H1 (cell line): Measurements from ENCODE around the gene BNIP2. TPM values are rescaled to one million over a fixed set of nuclear protein-coding genes. Genes with fewer than 3 reads are reported as not detected.

Experiments used
- CTCF ChIA-PET: fragments of 300-600 bp; sonication (Branson Sonifier 250); formaldehyde crosslinking; loops from one replicate; lab custom pipeline; 2021; ENCODE audit not compliant: partially characterized antibody; lab: Charles Lee
- POLR2A ChIA-PET: fragments of 300-600 bp; sonication (Branson Sonifier 250); formaldehyde crosslinking; loops from one replicate; lab custom pipeline; 2021; ENCODE audit warnings: inconsistent platforms; ENCODE audit not compliant: partially characterized antibody; lab: Charles Lee
- DNase-seq, 2 experiments: peaks; one replicate each; pipeline versions ENCODE4 v3.0.0 to v3.0.0-alpha.2; 2010 to 2022; ENCODE audit warnings: low spot score in 2 of 2, low read depth in 1 of 2, mixed read lengths in 1 of 2
- FAIRE-seq: peaks from 2 replicates; lab custom pipeline; 2011; peaks lifted over from hg19 to GRCh38; lab: Jason Lieb, UNC
- H2AFZ ChIP-seq: 2 replicates; pipeline ENCODE4 v1.8.1; 2012; ENCODE audit warnings: low read length, inconsistent platforms
- H2AK5ac ChIP-seq: 2 replicates; pipeline ENCODE4 v1.6.1; 2013; ENCODE audit warnings: low read depth, low read length
- H2BK120ac ChIP-seq: replicated peaks from 2 replicates; pipeline ENCODE3; 2013; ENCODE audit warnings: low read depth, low read length, inconsistent platforms
- H2BK12ac ChIP-seq: 2 replicates; pipeline ENCODE4 v1.6.1; 2013; ENCODE audit warnings: low read depth, low read length
- H2BK15ac ChIP-seq: 2 replicates; pipeline ENCODE4 v1.6.1; 2013; ENCODE audit warnings: low read length
- H2BK20ac ChIP-seq: 2 replicates; pipeline ENCODE4 v1.6.1; 2013; ENCODE audit warnings: low read length
- H2BK5ac ChIP-seq: 2 replicates; pipeline ENCODE4 v1.6.1; 2013; ENCODE audit warnings: low read depth, low read length
- H3K14ac ChIP-seq: 2 replicates; pipeline ENCODE4 v1.6.1; 2013; ENCODE audit warnings: inconsistent platforms; ENCODE audit not compliant: insufficient read length
- H3K18ac ChIP-seq: 2 replicates; pipeline ENCODE4 v1.6.1; 2013; ENCODE audit warnings: low read length; ENCODE audit errors: extremely low read depth
- H3K23ac ChIP-seq: 2 replicates; pipeline ENCODE4 v1.6.1; 2013; ENCODE audit warnings: inconsistent platforms; ENCODE audit not compliant: insufficient read length
- H3K23me2 ChIP-seq: 2 replicates; pipeline ENCODE4 v1.6.1; 2013; ENCODE audit warnings: low read depth, low read length
- H3K27ac ChIP-seq: 2 replicates; pipeline ENCODE4 v1.6.1; 2011; ENCODE audit warnings: low read depth, low read length, inconsistent platforms
- H3K27me3 ChIP-seq, 4 experiments: replicated peaks in 1 of 4; 1 replicate in 1 of 4; 2 replicates in 3 of 4; pipeline versions ENCODE4 v1.6.1 to v1.8.1; 2011 to 2013; ENCODE audit warnings: low read length in 3 of 4, mild to moderate bottlenecking in 3 of 4, inconsistent platforms in 2 of 4, mixed read lengths in 2 of 4, moderate library complexity in 1 of 4; ENCODE audit not compliant: control insufficient read depth in 3 of 4, insufficient read depth in 3 of 4; ENCODE audit errors: extremely low read depth in 1 of 4
- H3K36me3 ChIP-seq, 4 experiments: 2 replicates each; pipeline versions ENCODE4 v1.6.1 to v1.8.1; 2011 to 2013; ENCODE audit warnings: mild to moderate bottlenecking in 4 of 4, low read length in 3 of 4, moderate library complexity in 2 of 4, control low read depth in 1 of 4, inconsistent platforms in 1 of 4; ENCODE audit not compliant: insufficient read depth in 4 of 4, control insufficient read depth in 2 of 4
- H3K4ac ChIP-seq: replicated peaks from 2 replicates; pipeline ENCODE3; 2013; ENCODE audit warnings: low read length, low read depth, mixed read lengths, inconsistent platforms; ENCODE audit not compliant: insufficient read length
- H3K4me1 ChIP-seq, 4 experiments: replicated peaks in 1 of 4; 1 replicate in 1 of 4; 2 replicates in 3 of 4; pipeline versions ENCODE4 v1.6.1 to v1.8.1; 2011 to 2013; ENCODE audit warnings: low read length in 3 of 4, inconsistent platforms in 2 of 4, mixed read lengths in 1 of 4; ENCODE audit not compliant: insufficient read depth in 4 of 4, control insufficient read depth in 3 of 4
- H3K4me2 ChIP-seq, 2 experiments: 2 replicates each; pipeline versions ENCODE4 v1.6.1 to v1.8.1; 2011 to 2013; ENCODE audit warnings: low read depth in 2 of 2, low read length in 2 of 2, control low read depth in 1 of 2, inconsistent platforms in 1 of 2, mild to moderate bottlenecking in 1 of 2; ENCODE audit not compliant: insufficient read depth in 1 of 2
- H3K4me3 ChIP-seq, 4 experiments: fragments of 200-600, 300-600 bp in 1 of 4; sonication (generic), shearing (Covaris generic), sonication (Bioruptor Twin) in 1 of 4; 2 replicates each; pipeline versions ENCODE4 v1.5.1 to v1.8.1; 2011 to 2016; ENCODE audit warnings: low read length in 4 of 4, low read depth in 3 of 4, control low read depth in 2 of 4, inconsistent platforms in 2 of 4, mild to moderate bottlenecking in 2 of 4, mixed read lengths in 1 of 4, moderate library complexity in 1 of 4; ENCODE audit not compliant: insufficient read depth in 2 of 4; ENCODE audit errors: extremely low read depth in 1 of 4
- H3K56ac ChIP-seq: replicated peaks from 2 replicates; pipeline ENCODE3; 2013; ENCODE audit warnings: low read depth, mild to moderate bottlenecking, mixed read lengths, low read length, inconsistent platforms; ENCODE audit not compliant: insufficient read length
- H3K79me1 ChIP-seq: 2 replicates; pipeline ENCODE4 v1.6.1; 2013; ENCODE audit warnings: low read depth, low read length, control low read depth
- H3K79me2 ChIP-seq, 2 experiments: 2 replicates each; pipeline versions ENCODE4 v1.6.1 to v1.8.1; 2012 to 2013; ENCODE audit warnings: low read length in 2 of 2, mild to moderate bottlenecking in 2 of 2, inconsistent platforms in 1 of 2; ENCODE audit not compliant: insufficient read depth in 2 of 2, control insufficient read depth in 1 of 2
- H3K9ac ChIP-seq, 4 experiments: replicated peaks in 1 of 4; 1 replicate in 1 of 4; 2 replicates in 3 of 4; pipeline versions ENCODE4 v1.6.1 to v1.8.1; 2011 to 2013; ENCODE audit warnings: low read depth in 3 of 4, low read length in 3 of 4, control low read depth in 2 of 4, mild to moderate bottlenecking in 2 of 4, moderate library complexity in 2 of 4, inconsistent platforms in 1 of 4; ENCODE audit errors: extremely low read depth in 1 of 4
- H3K9me3 ChIP-seq, 2 experiments: 2 replicates each; pipeline versions ENCODE4 v1.6.1 to v1.8.1; 2012 to 2013; ENCODE audit warnings: mild to moderate bottlenecking in 2 of 2, moderate library complexity in 2 of 2, control low read depth in 1 of 2, inconsistent platforms in 1 of 2, low read depth in 1 of 2, low read length in 1 of 2, mixed read lengths in 1 of 2; ENCODE audit not compliant: insufficient read depth in 2 of 2
- H4K20me1 ChIP-seq, 2 experiments: replicated peaks in 1 of 2; 2 replicates each; pipeline versions ENCODE3 to v1.8.1; 2011 to 2013; ENCODE audit warnings: inconsistent platforms in 2 of 2, low read length in 2 of 2, mild to moderate bottlenecking in 1 of 2; ENCODE audit not compliant: insufficient read depth in 2 of 2, control insufficient read depth in 1 of 2
- H4K5ac ChIP-seq: 2 replicates; pipeline ENCODE4 v1.6.1; 2013; ENCODE audit warnings: low read length, low read depth, mixed read lengths, inconsistent platforms; ENCODE audit not compliant: insufficient read length
- H4K8ac ChIP-seq: 2 replicates; pipeline ENCODE4 v1.8.0; 2013; ENCODE audit warnings: mild to moderate bottlenecking, moderate library complexity, low read length, inconsistent platforms; ENCODE audit not compliant: insufficient read depth; ENCODE audit errors: extremely low read depth
- H4K91ac ChIP-seq: replicated peaks from 2 replicates; pipeline ENCODE3; 2013; ENCODE audit warnings: low read length, mixed read lengths, inconsistent platforms; ENCODE audit not compliant: insufficient read length
- ASH2L ChIP-seq: fragments of 200-600, 300-600 bp; sonication (generic); IDR thresholded peaks from one replicate; pipeline ENCODE4 v1.7.1; 2017; ENCODE audit warnings: low read length
- BACH1 ChIP-seq: IDR thresholded peaks from 2 replicates; pipeline ENCODE4 v1.6.1; 2012; ENCODE audit warnings: low read length, improper control_type of control experiment
- GABPA ChIP-seq: IDR thresholded peaks from 2 replicates; pipeline ENCODE4 v1.6.1; 2011; ENCODE audit warnings: mild to moderate bottlenecking, low read length, moderate library complexity, borderline replicate concordance; ENCODE audit not compliant: insufficient read depth
- GTF2F1 ChIP-seq: IDR thresholded peaks from 2 replicates; pipeline ENCODE4 v1.6.1; 2012; ENCODE audit warnings: low read depth, low read length, improper control_type of control experiment, borderline replicate concordance
- RFX5 ChIP-seq: IDR thresholded peaks from 2 replicates; pipeline ENCODE4 v1.6.1; 2011; ENCODE audit warnings: low read depth, low read length, improper control_type of control experiment, borderline replicate concordance
- SAP30 ChIP-seq: fragments of 300-600 bp; sonication (generic); IDR thresholded peaks from 2 replicates; pipeline ENCODE4 v1.7.1; 2012; ENCODE audit warnings: low read length, moderate library complexity, mild to moderate bottlenecking, inconsistent platforms; ENCODE audit not compliant: insufficient read depth, insufficient replicate concordance
- TAF1 ChIP-seq: IDR thresholded peaks from 2 replicates; pipeline ENCODE4 v1.6.1; 2011; ENCODE audit warnings: mild to moderate bottlenecking, low read depth, low read length
- WGBS, 2 experiments: shearing (Covaris generic) in 1 of 2; methylation state at CpG; one replicate each; pipeline versions ENCODE4 v1.1.6 to v1.1.7; 2013 to 2015; ENCODE audit warnings: low lambda C conversion rate in 2 of 2, mixed read lengths in 2 of 2, inconsistent platforms in 1 of 2, low coverage in 1 of 2, missing lambda C conversion rate in 1 of 2; ENCODE audit not compliant: insufficient replicate concordance in 2 of 2, insufficient coverage in 1 of 2, insufficient read length in 1 of 2; ENCODE audit errors: extremely low coverage in 1 of 2, missing lambda C conversion rate in 1 of 2; 5-methylcytosine and 5-hydroxymethylcytosine counted together
- polyA plus RNA-seq, 7 experiments: library from polyadenylated mRNA; depleted of rRNA in 3 of 7; stranded (reverse) in 5 of 7; unstranded in 2 of 7; fragments of >200 nt in 5 of 7; fragments of 200-250 nt in 2 of 7; gene quantifications; 1 replicate in 5 of 7; 2 replicates in 1 of 7; 4 replicates in 1 of 7; pipeline versions ENCODE4 v1.2.1 to v1.2.3, GENCODE V29; 2011 to 2013; ENCODE audit warnings: missing spikeins in 2 of 7, mixed read lengths in 2 of 7
- total RNA-seq: library from RNA; stranded (reverse); fragmentation: NEBNext Ultra II Directional; extraction: Animal tissue kit (Norgen Biotek cat#: 25700); gene quantifications from 2 replicates; pipeline ENCODE4 v1.2.1, GENCODE V29; 2021

Gene BNIP2
- total and polyA plus RNA-seq, 2 of the 8 experiments (the other 6 are each of a cell fraction or from before 2014, with no cell fraction given): 11.8 to 40.6 TPM

GRCh38 chr15:59636184-59636583, 52.9 kb downstream of the BNIP2 start:
- Histone ChIP-seq H3K4me3 (no peak overlapping the region), H3K79me1 (no peaks in the 10 kb centered on the region), H3K14ac (no peak overlapping the region), H2BK5ac (no peak overlapping the region), H3K4ac (no peak overlapping the region), H2BK20ac (no peak overlapping the region), H3K9me3 (no peaks in the 10 kb centered on the region), H3K27me3 (no peaks in the 10 kb centered on the region), H3K4me1 (no peaks in the 10 kb centered on the region), H4K8ac (no peak overlapping the region), H3K9ac (no peak overlapping the region), H4K5ac (no peak overlapping the region), H4K91ac (no peak overlapping the region), H2AFZ (no peak overlapping the region), H3K4me2 (no peak overlapping the region), H3K23me2 (no peaks in the 10 kb centered on the region), H3K23ac (no peak overlapping the region), H3K27ac (no peak overlapping the region), H3K56ac (no peak overlapping the region), H2BK120ac (no peak overlapping the region), H4K20me1 (no peaks in the 10 kb centered on the region), H2AK5ac (no peak overlapping the region), H3K36me3 (peaks cover 0 to 23% (median 6%) of the 10 kb centered on the region in 4 experiments; a peak in 4 of 8 replicates), H3K18ac (no peak overlapping the region), H3K79me2 (no peaks in the 10 kb centered on the region), H2BK15ac (no peak overlapping the region), H2BK12ac (no peak overlapping the region)
- peak in 1 of 2 experiments; percentile 10 for DNase-seq
- CTCF ChIA-PET: interaction anchor here (0.7 to 7.4 kb wide), 7 partner anchors 14 to 1884 kb away, joined by 3 to 92 read pairs (median 4); no protein-coding TSS in a partner anchor
- no peak for FAIRE-seq
- WGBS, 2 experiments: 92% methylated on average over 3 of the region's 3 CpGs; no CpG with 5 or more reads in 1 of the 2 experiments
- POLR2A ChIA-PET: no interaction called here
- TF ChIP-seq BACH1 (no peak), RFX5 (no peak), GABPA (no peak), GTF2F1 (no peak), TAF1 (no peak), ASH2L (no peak), SAP30 (no peak)
